Tibial artery (tissue), 4 donors: ENCODE measurements around the gene APP.

Source experiments
- DNase-seq, 2 donors: peaks; one replicate each; pipeline ENCODE4 v3.0.0-alpha.2; 2019
- H3K27ac ChIP-seq, 2 donors: fragments of 200-600 bp; sonication (generic) in 1 of 2; 1 replicate in 1 of 2; 2 replicates in 1 of 2; pipeline ENCODE4 v1.5.1; 2018 to 2019; ENCODE audit warnings: mild to moderate bottlenecking in 1 of 2
- H3K27me3 ChIP-seq, 2 donors: fragments of 200-600 bp; sonication (generic) in 1 of 2; one replicate each; pipeline versions ENCODE4 v1.5.1 to v1.6.0; 2016 to 2019
- H3K36me3 ChIP-seq, 3 donors: fragments of 200-600 bp; sonication (generic) in 2 of 3; one replicate each; pipeline ENCODE4 v1.5.1; 2016 to 2019; ENCODE audit warnings: mild to moderate bottlenecking in 2 of 3
- H3K4me1 ChIP-seq, 4 donors: fragments of 200-600 bp; sonication (generic) in 2 of 4; 1 replicate in 3 of 4; 2 replicates in 1 of 4; pipeline ENCODE4 v1.5.1; 2016 to 2019
- H3K4me3 ChIP-seq, 2 donors: fragments of 200-600 bp; sonication (generic) in 1 of 2; 1 replicate in 1 of 2; 2 replicates in 1 of 2; pipeline ENCODE4 v1.5.1; 2018 to 2019; ENCODE audit warnings: mild to moderate bottlenecking in 2 of 2
- H3K9me3 ChIP-seq, 3 donors: fragments of 200-600 bp; sonication (generic) in 1 of 3; one replicate each; pipeline ENCODE4 v1.5.1; 2016 to 2019
- intact Hi-C: fragments of 100-400 bp; cut with DNase I; formaldehyde crosslinking; loops from one replicate; pipeline ENCODE4 v1.15.0; 2023; ENCODE audit warnings: low total_unique reads
- TF ChIP-seq, protein P1 (sequence below), 2 experiments: fragments of 200-600 bp in 1 of 2; fragments of 450-650 bp in 1 of 2; IDR thresholded peaks; one replicate each; pipeline ENCODE4 v1.5.1; 2017 to 2019; ENCODE audit warnings: antibody characterized with exemption in 2 of 2, mild to moderate bottlenecking in 1 of 2, moderate library complexity in 1 of 2

The APP gene

DNA sequence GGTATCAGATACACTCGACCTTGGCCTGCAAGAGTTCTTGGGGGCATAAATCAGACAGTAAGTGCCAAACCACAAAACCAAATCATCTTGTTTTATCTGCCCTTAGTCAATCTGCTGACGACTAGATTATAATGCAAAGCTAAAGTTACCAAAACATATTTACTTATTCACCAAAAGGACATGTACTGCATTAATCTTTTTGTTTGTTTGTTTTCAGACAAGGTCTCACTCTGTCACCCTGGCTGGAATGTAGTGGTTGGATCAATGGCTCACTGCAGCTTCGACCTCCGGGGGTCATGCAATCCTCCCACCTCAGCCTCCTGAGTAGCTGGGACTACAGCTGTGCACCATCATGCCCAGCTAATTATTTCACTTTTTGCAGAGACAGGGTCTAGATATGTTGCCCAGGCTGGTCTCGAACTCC is 114.7 kb downstream of the APP start:
- Histone ChIP-seq H3K9me3 (no peaks in the 10 kb centered on the region), H3K4me3 (no peak overlapping the region), H3K4me1 (peaks cover 0 to 6% (median 2%) of the 10 kb centered on the region in 4 donors), H3K36me3 (peaks cover 0 to 7% (median 7%) of the 10 kb centered on the region in 3 donors), H3K27ac (no peak overlapping the region), H3K27me3 (no peaks in the 10 kb centered on the region)
- intact Hi-C loops: no loop called here
- TF ChIP-seq, protein P1, sequence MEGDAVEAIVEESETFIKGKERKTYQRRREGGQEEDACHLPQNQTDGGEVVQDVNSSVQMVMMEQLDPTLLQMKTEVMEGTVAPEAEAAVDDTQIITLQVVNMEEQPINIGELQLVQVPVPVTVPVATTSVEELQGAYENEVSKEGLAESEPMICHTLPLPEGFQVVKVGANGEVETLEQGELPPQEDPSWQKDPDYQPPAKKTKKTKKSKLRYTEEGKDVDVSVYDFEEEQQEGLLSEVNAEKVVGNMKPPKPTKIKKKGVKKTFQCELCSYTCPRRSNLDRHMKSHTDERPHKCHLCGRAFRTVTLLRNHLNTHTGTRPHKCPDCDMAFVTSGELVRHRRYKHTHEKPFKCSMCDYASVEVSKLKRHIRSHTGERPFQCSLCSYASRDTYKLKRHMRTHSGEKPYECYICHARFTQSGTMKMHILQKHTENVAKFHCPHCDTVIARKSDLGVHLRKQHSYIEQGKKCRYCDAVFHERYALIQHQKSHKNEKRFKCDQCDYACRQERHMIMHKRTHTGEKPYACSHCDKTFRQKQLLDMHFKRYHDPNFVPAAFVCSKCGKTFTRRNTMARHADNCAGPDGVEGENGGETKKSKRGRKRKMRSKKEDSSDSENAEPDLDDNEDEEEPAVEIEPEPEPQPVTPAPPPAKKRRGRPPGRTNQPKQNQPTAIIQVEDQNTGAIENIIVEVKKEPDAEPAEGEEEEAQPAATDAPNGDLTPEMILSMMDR (IDR thresholded peaks at IDR 0.05): no peak
- DNase-seq: no peak

GRCh38 chr21:26055010-26055409 is 115.6 kb downstream of the APP start:
- intact Hi-C loops: no loop called here
- Histone ChIP-seq H3K27ac (no peak overlapping the region), H3K36me3 (peaks cover 2 to 14% (median 14%) of the 10 kb centered on the region in 3 donors), H3K4me3 (no peak overlapping the region), H3K9me3 (no peaks in the 10 kb centered on the region), H3K4me1 (peaks cover 0 to 6% (median 2%) of the 10 kb centered on the region in 4 donors), H3K27me3 (no peaks in the 10 kb centered on the region)
- no peak for DNase-seq
- TF ChIP-seq, protein P1 (IDR thresholded peaks at IDR 0.05): no peak

- Histone ChIP-seq H3K4me3 (no peak overlapping the region), H3K9me3 (no peaks in the 10 kb centered on the region), H3K27ac (no peak overlapping the region), H3K36me3 (peaks cover 10 to 36% (median 27%) of the 10 kb centered on the region in 3 donors), H3K27me3 (no peaks in the 10 kb centered on the region), H3K4me1 (peaks cover 0 to 6% (median 0%) of the 10 kb centered on the region in 4 donors)
- intact Hi-C loops: no loop called here
- TF ChIP-seq, protein P1 (IDR thresholded peaks at IDR 0.05): no peak
- DNase-seq: no peak
These were observed 118.5 kb downstream of the APP start for GRCh38 chr21:26052057-26052456.

GRCh38 chr21:26050857-26051256 is 119.7 kb downstream of the APP start:
- TF ChIP-seq, protein P1 (IDR thresholded peaks at IDR 0.05): no peak

GRCh38 chr21:26049803-26050202 is 120.8 kb downstream of the APP start:
- Histone ChIP-seq H3K9me3 (no peaks in the 10 kb centered on the region), H3K4me3 (no peak overlapping the region), H3K27me3 (no peaks in the 10 kb centered on the region), H3K4me1 (no peaks in the 10 kb centered on the region), H3K36me3 (peaks cover 10 to 36% (median 33%) of the 10 kb centered on the region in 3 donors), H3K27ac (no peak overlapping the region)
- intact Hi-C loops: no loop called here
- TF ChIP-seq, protein P1 (IDR thresholded peaks at IDR 0.05): no peak
- no peak for DNase-seq

More at GRCh38 chr21:26050857-26051256, 119.7 kb downstream of the APP start:
- H3K4me1 ChIP-seq: peaks cover 0 to 3% (median 0%) of the 10 kb centered on the region in 4 donors
- no peaks in the 10 kb centered on the region for H3K27me3 ChIP-seq
- no peak for DNase-seq
- intact Hi-C loops: no loop called here
- peaks cover 10 to 36% (median 27%) of the 10 kb centered on the region in 3 donors for H3K36me3 ChIP-seq
- H3K27ac ChIP-seq: no peak overlapping the region
- H3K9me3 ChIP-seq: no peaks in the 10 kb centered on the region
- H3K4me3 ChIP-seq: no peak overlapping the region
